ENCODE measurements around the gene DCUN1D3. TPM values are rescaled to one million over a fixed set of nuclear protein-coding genes. Genes with fewer than 3 reads are reported as not detected.
"Not testable (repeated sequence)": the region's sequence is repeated elsewhere in the genome, so short reads cannot be mapped to it uniquely, and the experiment has no call there.

The DCUN1D3 gene
- total RNA-seq, 1 experiment from 2014 or later: 10.5 TPM

GRCh38 chr16:20806168-20807050 is 93.7 kb downstream of the DCUN1D3 start, which contains the start of the genes ERI2 and REXO5:
Gene ERI2, minus strand, starts transcription at chr16:20806472. Its CDS starts 42 bp downstream, at chr16:20806430.
Gene REXO5, plus strand, starts transcription at chr16:20806527. Its CDS starts 427 bp downstream, at chr16:20806954.
- BruUV-seq (replicated peaks): TSS peak; percentile 90
- Histone ChIP-seq H3F3A (ENCODE audit: low read length, unreplicated experiment) (no peaks in the 10 kb centered on the region), H3K27ac (ENCODE audit: low read length) (peak within 1 kb of the TSS; percentile 81), H3K36me3 (ENCODE audit: low read depth, low read length) (peaks cover under 1% of the 10 kb centered on the region; the same call in 1 of the 2 replicates), H3K4me1 (ENCODE audit: insufficient read depth, low read length) (peaks cover 14% of the 10 kb centered on the region), H4K20me1 (ENCODE audit: low read length) (no peaks in the 10 kb centered on the region), H3K4me2 (ENCODE audit: low read length) (peak within 1 kb of the TSS; percentile 86), H3K9me3 (ENCODE audit: low read length) (no peaks in the 10 kb centered on the region), H3K4me3 (ENCODE audit: low read length) (peak within 1 kb of the TSS; percentile 81), H3K27me3 (ENCODE audit: low read length) (no peaks in the 10 kb centered on the region), H3K9ac (ENCODE audit: low read length) (peak within 1 kb of the TSS; percentile 89), H3K79me2 (ENCODE audit: low read length) (peaks cover 16% of the 10 kb centered on the region), H3K9me2 (replicated peaks; ENCODE audit: low read length) (no peaks in the 10 kb centered on the region), H2AFZ (ENCODE audit: low read length) (peak within 1 kb of the TSS; percentile 92)
- TF ChIP-seq CTCF (conservative IDR thresholded peaks at IDR 0.05; ENCODE audit: low read depth, low read length) (peak; percentile 45; the same call in 1 of the 2 replicates), EZH2 (IDR thresholded peaks at IDR 0.05; ENCODE audit: low read length, unreplicated experiment) (no peak)
- peak; percentile 88 for DNase-seq
- ChIA-PET POLR2A (ENCODE audit: unreplicated experiment) (interaction anchor here (0.6 to 0.7 kb wide), 2 partner anchors 8 to 266 kb away, joined by 4 read pairs; no protein-coding TSS in a partner anchor), CTCF (no interaction called here)
- ATAC-seq: peak; percentile 80
- intact Hi-C loops (cut with micrococcal nuclease): loop anchor here (2.0 kb wide), 1 partner anchor 32 kb away; no protein-coding TSS in a partner anchor

GRCh38 chr16:20805684-20806167 is 94.4 kb downstream of the DCUN1D3 start:
- peak overlapping the region; percentile 81 for H3K4me3 ChIP-seq (ENCODE audit: low read length)
- TSS peak; percentile 81 for BruUV-seq (replicated peaks)
- H3K9me2 ChIP-seq (replicated peaks; ENCODE audit: low read length); POLR2A ChIA-PET (ENCODE audit: unreplicated experiment); H4K20me1 ChIP-seq (ENCODE audit: low read length); H3K36me3 ChIP-seq (ENCODE audit: low read depth, low read length); H3K27me3 ChIP-seq (ENCODE audit: low read length); CTCF ChIA-PET; H3K9me3 ChIP-seq (ENCODE audit: low read length); H3F3A ChIP-seq (ENCODE audit: low read length, unreplicated experiment): not testable (repeated sequence)
- peak overlapping the region; percentile 86 for H3K4me2 ChIP-seq (ENCODE audit: low read length)
- peak overlapping the region; percentile 92 for H2AFZ ChIP-seq (ENCODE audit: low read length)
- peaks cover 16% of the 10 kb centered on the region for H3K79me2 ChIP-seq (ENCODE audit: low read length)
- H3K9ac ChIP-seq (ENCODE audit: low read length): peak overlapping the region; percentile 89
- intact Hi-C loops (cut with micrococcal nuclease): loop anchor here (2.0 kb wide), 1 partner anchor 33 kb away; no protein-coding TSS in a partner anchor
- H3K4me1 ChIP-seq (ENCODE audit: insufficient read depth, low read length): peaks cover 14% of the 10 kb centered on the region
- DNase-seq (peak; percentile 20), ATAC-seq (peak; percentile 5; the same call in 1 of the 2 replicates)
- peak overlapping the region; percentile 81 for H3K27ac ChIP-seq (ENCODE audit: low read length)

Other genes with a start within 250 kb of the DCUN1D3 start
- gene ACSM1, start 202.7 kb downstream of the DCUN1D3 start, total RNA-seq (2014; rRNA removed): not detected in 2 replicates
- 44.9 and 45.6 TPM in 2 replicates for gene THUMPD1, start 158.5 kb downstream of the DCUN1D3 start, total RNA-seq (2014; rRNA removed)
- 4.0 and 5.2 TPM in 2 replicates for gene ACSM3, start 136.3 kb downstream of the DCUN1D3 start, total RNA-seq (2014; rRNA removed)
- gene ERI2, start 93.9 kb downstream of the DCUN1D3 start, total RNA-seq (2014; rRNA removed): 13.2 and 15.4 TPM in 2 replicates
- 3.4 and 4.0 TPM in 2 replicates for gene REXO5, start 93.8 kb downstream of the DCUN1D3 start, total RNA-seq (2014; rRNA removed)
- gene LYRM1, start 413 bp upstream of the DCUN1D3 start, total RNA-seq (2014; rRNA removed): 21.9 and 35.1 TPM in 2 replicates

Data from PC-3 (cell line).